Muscle of leg (tissue), 11 donors: ENCODE measurements around the gene ZDHHC14. TPM values are rescaled to one million over a fixed set of nuclear protein-coding genes. Genes with fewer than 3 reads are reported as not detected.
"Not testable (repeated sequence)": the region's sequence is repeated elsewhere in the genome, so short reads cannot be mapped to it uniquely, and the experiment has no call there.

Source experiments
- DNase-seq: peaks from one replicate; pipeline ENCODE4 v3.0.0; 2013
- H3K27ac ChIP-seq: one replicate; pipeline ENCODE4 v1.5.1; 2013; ENCODE audit warnings: mild to moderate bottlenecking, low read length, control low read depth
- H3K27me3 ChIP-seq: one replicate; pipeline ENCODE4 v1.6.1; 2013; ENCODE audit warnings: low read length; ENCODE audit not compliant: control insufficient read depth, insufficient read depth
- H3K36me3 ChIP-seq: one replicate; pipeline ENCODE4 v1.6.1; 2013; ENCODE audit warnings: low read length; ENCODE audit not compliant: control insufficient read depth, insufficient read depth
- H3K4me1 ChIP-seq: one replicate; pipeline ENCODE4 v1.6.1; 2013; ENCODE audit warnings: low read length; ENCODE audit not compliant: control insufficient read depth, insufficient read depth
- H3K4me3 ChIP-seq: one replicate; pipeline ENCODE4 v1.5.1; 2013; ENCODE audit warnings: low read length, control low read depth
- H3K9me3 ChIP-seq: replicated peaks from 2 replicates; pipeline ENCODE4 v1.6.1; 2013; ENCODE audit warnings: low read depth, low read length; ENCODE audit not compliant: control insufficient read depth
- WGBS: methylation state at CpG from one replicate; pipeline ENCODE4 v1.1.5; 2013; ENCODE audit warnings: missing lambda C conversion rate; ENCODE audit not compliant: insufficient coverage; 5-methylcytosine and 5-hydroxymethylcytosine counted together
- polyA plus RNA-seq, 8 donors: library from polyadenylated mRNA; unstranded; fragments of 120-200 nt; gene quantifications; one replicate each; pipeline versions ENCODE4 v1.2.1 to v1.2.3, GENCODE V29; 2013; ENCODE audit warnings: inconsistent platforms in 1 of 8, low replicate concordance in 1 of 8; ENCODE audit not compliant: insufficient read length in 8 of 8, insufficient read depth in 1 of 8
- total RNA-seq: library from RNA; stranded (reverse); fragments of 120-200 nt; gene quantifications from one replicate; pipeline ENCODE4 v1.2.4, GENCODE V29; 2013

Gene ZDHHC14
- total and polyA plus RNA-seq, 9 donors = 3.4 to 8.9 (median 5.7) TPM

DNA sequence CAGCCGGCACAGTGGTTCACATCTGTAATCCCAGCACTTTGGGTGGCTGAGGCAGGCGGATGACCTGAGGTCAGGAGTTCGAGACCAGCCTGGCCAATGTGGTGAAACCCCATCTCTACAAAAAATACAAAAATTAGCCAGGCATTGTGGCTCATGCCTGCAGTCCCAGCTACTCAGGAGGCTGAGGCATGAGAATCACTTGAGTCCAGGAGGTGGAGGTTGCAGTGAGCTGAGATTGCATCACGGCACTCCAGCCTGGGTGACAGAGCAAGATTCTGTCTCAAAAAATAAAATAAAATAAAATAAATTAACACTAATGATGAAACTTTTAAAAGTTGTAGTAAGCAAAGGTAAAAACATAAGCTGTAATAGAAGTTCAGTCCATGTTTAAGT is 82.7 kb downstream of the ZDHHC14 start:
- H3K9me3 ChIP-seq, H3K27me3 ChIP-seq, H3K36me3 ChIP-seq, H3K27ac ChIP-seq, DNase-seq, H3K4me3 ChIP-seq: not testable (repeated sequence)
- H3K4me1 ChIP-seq = peaks cover 12% of the 10 kb centered on the region
- no CpG with 5 or more reads among the region's 4 CpGs for WGBS

DNA sequence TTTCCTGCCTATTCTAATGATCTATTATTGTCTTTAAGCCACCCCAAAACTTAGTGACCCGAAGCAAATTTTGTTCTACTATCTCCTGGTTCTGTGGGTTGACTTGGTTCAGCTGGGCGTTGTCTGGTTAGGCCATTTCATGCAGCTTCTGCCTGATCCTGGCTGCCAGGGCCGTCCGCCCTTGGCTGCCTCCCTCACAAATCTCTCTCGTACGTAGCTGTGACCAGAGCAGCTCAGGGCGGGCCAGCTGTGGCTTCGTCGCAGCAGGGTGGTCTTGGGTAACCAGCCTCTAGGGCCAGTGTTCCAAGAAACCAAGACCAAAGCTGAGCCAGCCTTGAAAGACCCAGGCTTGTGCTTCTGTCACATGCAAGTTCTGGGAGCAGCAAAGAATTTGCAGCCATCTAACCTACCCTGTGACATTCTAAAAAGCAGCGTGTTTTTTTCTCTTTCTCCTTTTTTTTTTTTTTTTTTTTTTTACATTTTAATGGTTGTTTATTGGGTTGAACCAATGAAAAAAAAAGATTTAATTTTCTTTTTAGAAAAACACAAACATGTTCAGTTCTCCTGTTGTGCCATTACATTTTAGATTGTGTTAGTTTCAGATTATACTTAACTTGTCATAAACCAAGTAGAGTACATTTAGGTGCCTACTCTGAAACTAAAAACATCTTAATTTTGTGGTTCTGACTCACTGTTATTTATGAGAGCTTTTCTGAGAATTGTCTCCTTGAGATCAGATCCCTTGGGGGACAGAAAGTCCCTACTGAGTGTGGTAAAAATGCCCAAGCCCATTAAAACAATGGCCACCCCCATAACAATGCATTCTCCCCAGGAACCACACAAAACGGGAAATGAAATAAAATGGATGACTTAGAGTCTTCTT is 83.9 kb downstream of the ZDHHC14 start:
- 71% methylated on average over 9 of the region's 11 CpGs for WGBS
- peak; percentile 48 for DNase-seq
- Histone ChIP-seq H3K4me1 (peaks cover 12% of the 10 kb centered on the region), H3K27ac (no peak overlapping the region), H3K27me3 (no peaks in the 10 kb centered on the region), H3K4me3 (no peak overlapping the region), H3K9me3 (no peaks in the 10 kb centered on the region), H3K36me3 (no peaks in the 10 kb centered on the region)

DNA sequence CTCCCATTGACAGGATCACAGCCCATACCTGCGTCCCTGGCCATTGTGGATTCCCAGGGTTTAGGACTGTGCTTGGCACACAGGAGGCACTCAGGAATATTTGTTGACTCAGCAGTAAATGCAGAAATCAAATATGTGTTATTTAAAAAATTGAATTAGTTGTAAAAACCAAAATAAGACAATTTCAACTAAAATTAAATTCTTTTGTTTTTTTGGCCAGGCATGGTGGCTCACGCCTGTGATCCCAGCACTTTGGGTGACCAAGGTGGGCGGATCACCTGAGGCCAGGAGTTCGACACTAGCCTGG is 85.3 kb downstream of the ZDHHC14 start:
- Histone ChIP-seq H3K4me3 (no peak overlapping the region), H3K27me3 (no peaks in the 10 kb centered on the region), H3K36me3 (no peaks in the 10 kb centered on the region), H3K9me3 (no peaks in the 10 kb centered on the region), H3K4me1 (peaks cover 4% of the 10 kb centered on the region), H3K27ac (no peak overlapping the region)
- 92% methylated on average over 3 of the region's 4 CpGs for WGBS
- no peak for DNase-seq

DNA sequence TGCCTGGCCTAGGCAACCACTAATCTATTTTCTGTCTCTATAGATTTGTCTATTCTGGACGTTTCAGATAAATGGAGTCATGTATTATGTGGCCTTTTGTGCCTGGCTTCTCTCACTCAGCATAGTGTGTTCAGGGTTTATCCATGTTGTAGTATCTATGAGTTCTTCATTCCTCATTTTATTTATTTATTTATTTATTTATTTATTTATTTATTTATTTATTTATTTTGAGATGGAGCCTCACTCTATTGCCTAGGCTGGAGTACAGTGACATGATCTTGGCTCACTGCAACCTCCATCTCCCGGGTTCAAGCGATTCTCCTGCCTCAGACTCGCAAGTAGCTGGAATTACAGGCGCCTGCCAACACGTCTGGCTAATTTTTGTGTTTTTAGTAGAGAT is 86.3 kb downstream of the ZDHHC14 start:
- not testable (repeated sequence) for H3K4me1 ChIP-seq, H3K4me3 ChIP-seq, DNase-seq, H3K36me3 ChIP-seq, H3K27me3 ChIP-seq, H3K9me3 ChIP-seq, H3K27ac ChIP-seq
- WGBS = 100% methylated on average over 2 of the region's 6 CpGs

DNA sequence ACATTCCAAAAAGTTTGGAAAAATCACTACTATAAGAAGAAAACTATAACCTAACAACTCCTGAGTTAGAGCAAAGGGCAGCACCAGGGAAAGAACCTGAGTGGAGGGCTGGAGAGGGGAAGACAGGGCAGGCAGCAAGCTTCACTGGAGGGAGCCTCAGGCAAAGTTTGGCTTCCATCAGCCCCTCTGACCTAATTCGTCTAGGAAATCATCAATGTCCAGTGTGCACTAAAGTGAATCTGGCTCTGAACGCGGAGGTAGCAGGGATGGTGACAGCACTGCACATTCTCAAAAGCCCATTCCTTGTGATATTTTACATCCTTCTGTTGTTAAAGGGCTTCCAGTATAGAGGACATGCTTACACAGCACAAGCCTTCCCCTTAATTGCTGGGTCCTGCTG is 87.1 kb downstream of the ZDHHC14 start:
- Histone ChIP-seq H3K36me3 (no peaks in the 10 kb centered on the region), H3K27ac (no peak overlapping the region), H3K9me3 (no peaks in the 10 kb centered on the region), H3K4me1 (no peaks in the 10 kb centered on the region), H3K4me3 (no peak overlapping the region), H3K27me3 (no peaks in the 10 kb centered on the region)
- WGBS = 60% methylated on average over 1 of the region's 3 CpGs
- no peak for DNase-seq

DNA sequence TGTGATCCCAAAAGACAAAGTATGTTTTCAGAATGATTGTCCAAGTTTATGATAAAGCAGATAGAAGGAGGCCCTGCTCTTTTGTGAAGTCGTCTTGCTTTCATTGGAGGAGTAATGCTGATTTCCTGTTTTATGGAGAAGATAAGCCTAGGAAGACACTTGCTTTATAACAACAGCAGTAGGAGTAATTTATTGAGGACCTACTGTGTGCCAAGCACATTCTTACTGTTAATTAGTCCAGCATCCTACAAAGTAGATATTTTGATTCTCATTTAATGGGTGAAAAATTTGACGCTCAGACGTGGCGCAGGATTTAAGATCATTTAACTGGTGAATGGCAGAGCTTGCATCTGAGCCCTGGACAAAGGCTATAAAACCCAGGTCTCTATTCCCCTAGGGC is 87.6 kb downstream of the ZDHHC14 start:
- Histone ChIP-seq H3K36me3 (no peaks in the 10 kb centered on the region), H3K9me3 (no peaks in the 10 kb centered on the region), H3K27me3 (no peaks in the 10 kb centered on the region), H3K4me3 (no peak overlapping the region), H3K4me1 (no peaks in the 10 kb centered on the region), H3K27ac (no peak overlapping the region)
- 33% methylated on average over 1 of the region's 4 CpGs for WGBS
- DNase-seq = no peak

DNA sequence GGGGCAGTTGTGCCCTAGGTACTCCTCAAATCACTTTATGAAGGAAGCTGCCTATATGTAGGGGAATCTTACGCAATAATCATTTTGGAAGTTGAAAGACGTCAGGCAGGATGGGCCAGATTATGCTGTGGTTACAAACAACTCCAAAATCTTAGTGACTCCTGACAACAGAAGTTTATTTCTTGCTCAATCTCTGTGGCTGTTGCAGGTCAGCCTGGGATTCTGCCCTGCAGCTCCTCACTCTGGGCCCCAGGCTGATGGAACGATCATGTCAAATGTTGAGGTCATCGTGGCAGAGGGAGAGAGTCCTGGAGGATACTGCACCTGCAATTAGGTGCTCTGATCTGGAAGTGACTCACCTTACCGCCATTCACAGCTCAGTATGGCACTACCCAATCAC is 88.4 kb downstream of the ZDHHC14 start:
- H3K27me3 ChIP-seq = no peaks in the 10 kb centered on the region
- H3K9me3 ChIP-seq = no peaks in the 10 kb centered on the region
- H3K4me3 ChIP-seq = no peak overlapping the region
- no peaks in the 10 kb centered on the region for H3K36me3 ChIP-seq
- no peak for DNase-seq
- 77% methylated on average over 2 of the region's 5 CpGs for WGBS
- H3K27ac ChIP-seq = no peak overlapping the region
- H3K4me1 ChIP-seq = no peaks in the 10 kb centered on the region

DNA sequence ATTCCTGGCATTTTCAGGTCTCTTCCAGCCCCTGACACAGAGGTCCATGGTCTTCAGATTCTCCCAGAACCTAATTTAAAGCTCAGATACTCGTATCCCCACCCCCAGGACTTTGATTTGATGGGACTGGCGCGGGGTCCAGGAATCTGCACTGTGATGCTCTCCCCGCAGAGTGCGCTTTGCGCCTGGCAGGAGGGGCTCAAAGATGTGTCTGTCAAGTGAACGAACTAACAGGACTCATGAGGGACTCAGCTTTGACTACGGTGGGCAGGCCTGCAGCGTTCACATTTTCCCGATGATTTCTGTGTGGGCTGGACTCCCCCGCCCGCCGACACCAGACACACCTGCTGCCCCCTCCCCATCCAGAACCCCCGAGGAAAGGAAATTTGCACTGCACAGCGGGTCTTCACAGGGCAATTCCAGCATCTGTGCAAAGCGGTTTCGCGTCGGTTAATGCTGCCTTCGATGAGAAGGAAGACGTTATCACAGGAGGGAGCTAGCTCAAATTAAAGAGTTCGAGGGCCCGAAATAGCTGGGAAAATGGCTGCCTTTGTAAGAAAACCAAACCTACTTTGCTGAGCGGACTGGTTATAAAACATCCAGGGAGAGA is 90.2 kb downstream of the ZDHHC14 start:
- no peak for DNase-seq
- no peaks in the 10 kb centered on the region for H3K4me1 ChIP-seq
- H3K27ac ChIP-seq = no peak overlapping the region
- no peaks in the 10 kb centered on the region for H3K36me3 ChIP-seq
- H3K4me3 ChIP-seq = no peak overlapping the region
- H3K27me3 ChIP-seq = no peaks in the 10 kb centered on the region
- H3K9me3 ChIP-seq = no peaks in the 10 kb centered on the region
- WGBS = 89% methylated on average over 23 of the region's 24 CpGs

DNA sequence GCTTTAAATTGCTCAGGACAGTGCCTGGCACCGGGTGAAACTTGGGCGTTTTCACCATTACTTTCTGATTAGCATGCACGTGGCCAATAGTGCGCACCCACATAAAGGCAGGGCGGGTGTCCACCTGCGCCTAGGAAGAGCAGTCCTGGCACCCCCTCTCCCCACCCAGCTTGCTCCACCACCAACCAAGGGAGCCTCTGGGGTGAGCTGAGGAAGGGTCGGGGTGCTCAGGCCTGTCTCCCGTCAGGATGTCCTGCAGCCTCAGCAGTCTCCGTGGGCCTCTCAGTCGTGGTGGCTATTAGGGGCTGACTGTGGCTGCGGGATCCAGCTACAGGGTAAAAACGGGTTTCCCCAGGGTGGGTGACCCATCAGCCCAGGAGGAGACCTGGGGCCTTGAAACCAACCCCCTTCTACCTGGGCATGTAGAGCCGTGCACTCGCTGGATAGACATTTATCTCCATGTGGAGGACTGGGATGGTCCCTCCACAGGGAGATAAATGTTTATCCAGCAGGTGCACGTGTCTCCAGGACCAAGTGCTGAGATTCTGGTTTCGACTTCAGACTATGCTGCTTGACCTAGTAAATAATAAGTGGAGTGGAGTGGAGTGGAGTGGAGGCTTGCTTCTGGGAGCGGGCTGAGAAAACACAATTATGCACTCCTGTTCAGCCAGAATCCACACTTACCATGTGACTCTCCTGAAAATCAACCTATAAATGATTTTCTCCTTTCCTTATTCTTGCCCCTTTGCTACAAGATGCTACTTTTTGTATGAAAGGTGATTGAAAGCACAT is 91.1 kb downstream of the ZDHHC14 start:
- H3K4me1 ChIP-seq = no peaks in the 10 kb centered on the region
- no peak overlapping the region for H3K27ac ChIP-seq
- H3K4me3 ChIP-seq = no peak overlapping the region
- no peak for DNase-seq
- H3K36me3 ChIP-seq = no peaks in the 10 kb centered on the region
- 80% methylated on average over 8 of the region's 17 CpGs for WGBS
- no peaks in the 10 kb centered on the region for H3K27me3 ChIP-seq
- H3K9me3 ChIP-seq = no peaks in the 10 kb centered on the region

DNA sequence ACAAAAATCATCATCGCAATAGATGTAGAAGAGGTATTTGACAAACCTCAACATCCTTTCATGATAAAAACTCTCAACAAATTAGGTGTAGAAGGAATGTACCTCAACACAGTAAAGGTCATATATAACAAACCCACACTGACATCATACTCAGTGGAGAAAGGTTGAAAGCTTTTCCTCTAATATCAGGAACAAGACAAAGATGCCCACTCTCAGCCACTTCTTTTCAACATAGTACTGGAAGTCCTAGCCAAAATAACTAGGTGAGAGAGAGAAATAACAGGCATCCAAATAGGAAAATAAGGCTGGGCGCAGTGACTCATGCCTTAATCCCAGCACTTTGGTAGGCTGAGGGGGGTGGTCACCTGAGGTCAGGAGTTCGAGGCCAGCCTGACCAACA is 95.8 kb downstream of the ZDHHC14 start:
- Histone ChIP-seq H3K4me3 (no peak overlapping the region), H3K27ac (no peak overlapping the region), H3K36me3 (no peaks in the 10 kb centered on the region), H3K9me3 (no peaks in the 10 kb centered on the region), H3K4me1 (no peaks in the 10 kb centered on the region), H3K27me3 (no peaks in the 10 kb centered on the region)
- DNase-seq = no peak
- WGBS = 86% methylated on average over 2 of the region's 3 CpGs
